Measurements from ENCODE around the gene FAM236C. TPM values are rescaled to one million over a fixed set of nuclear protein-coding genes. Genes with fewer than 3 reads are reported as not detected.
"Not testable (repeated sequence)": the region's sequence is repeated elsewhere in the genome, so short reads cannot be mapped to it uniquely, and the experiment has no call there.

FAM236C gene
- not detected in 2 replicates for total RNA-seq

- not testable (repeated sequence) for DNase-seq (ENCODE audit: low read depth, low spot score)
These were observed at the start of gene FAM236C for GRCh38 chrX:72912315-72912714. Gene FAM236C (plus strand): TSS chrX:72912615. CDS start chrX:72912715, 100 bp downstream.

GRCh38 chrX:72882898-72883297, 29.5 kb upstream of the FAM236C start:
- DNase-seq (ENCODE audit: low read depth, low spot score): not testable (repeated sequence)

GRCh38 chrX:72889740-72890139, 22.7 kb upstream of the FAM236C start:
- not testable (repeated sequence) for DNase-seq (ENCODE audit: low read depth, low spot score)

- DNase-seq (ENCODE audit: low read depth, low spot score): not testable (repeated sequence)
These were observed 3.7 kb downstream of the FAM236C start for GRCh38 chrX:72916096-72916495.

- DNase-seq (ENCODE audit: low read depth, low spot score): not testable (repeated sequence)
These were observed 19.9 kb downstream of the FAM236C start for GRCh38 chrX:72932283-72932682.

GRCh38 chrX:72936455-72936854, 24.0 kb downstream of the FAM236C start:
- DNase-seq (ENCODE audit: low read depth, low spot score): not testable (repeated sequence)

- DNase-seq (ENCODE audit: low read depth, low spot score): not testable (repeated sequence)
These were observed 24.6 kb downstream of the FAM236C start for GRCh38 chrX:72936882-72937455.

- DNase-seq (ENCODE audit: low read depth, low spot score): not testable (repeated sequence)
These were observed 25.5 kb downstream of the FAM236C start, which contains the start of gene FAM236A for GRCh38 chrX:72937906-72938305. Gene FAM236A (plus strand): TSS chrX:72938206. CDS start chrX:72938263, 57 bp downstream.

GRCh38 chrX:72942272-72942671, 29.9 kb downstream of the FAM236C start:
- DNase-seq (ENCODE audit: low read depth, low spot score): not testable (repeated sequence)

- not testable (repeated sequence) for DNase-seq (ENCODE audit: low read depth, low spot score)
These were observed 30.8 kb downstream of the FAM236C start for GRCh38 chrX:72943035-72943818.

GRCh38 chrX:72943819-72944169, 31.4 kb downstream of the FAM236C start, which contains the start of gene DMRTC1:
Gene DMRTC1 (minus strand): TSS chrX:72943837. CDS start chrX:72875694, 68,143 bp downstream.
- not testable (repeated sequence) for DNase-seq (ENCODE audit: low read depth, low spot score)

- DNase-seq (ENCODE audit: low read depth, low spot score): not testable (repeated sequence)
These were observed 47.6 kb downstream of the FAM236C start for GRCh38 chrX:72959971-72960370.

Other genes starting within 250 kb of the FAM236C start
- 9.6 and 12.4 TPM in 2 replicates for gene PHKA1, start 198.3 kb upstream of the FAM236C start, total RNA-seq
- not detected in 2 replicates for gene DMRTC1B, start 135.7 kb upstream of the FAM236C start, total RNA-seq
- not detected in 2 replicates for gene FAM236B, start 130.0 kb upstream of the FAM236C start, total RNA-seq
- not detected in 2 replicates for gene FAM236D, start 104.4 kb upstream of the FAM236C start, total RNA-seq
- gene FAM236A, start 25.6 kb downstream of the FAM236C start, total RNA-seq: not detected in 2 replicates
- gene DMRTC1, start 31.2 kb downstream of the FAM236C start, total RNA-seq: not detected in 2 replicates
- not detected in 2 replicates for gene PABPC1L2B, start 90.3 kb downstream of the FAM236C start, total RNA-seq
- not detected in 2 replicates for gene PABPC1L2A, start 166.9 kb downstream of the FAM236C start, total RNA-seq